Tibial nerve (tissue), 4 donors: ENCODE results near the gene OCEL1. TPM values are rescaled to one million over a fixed set of nuclear protein-coding genes. Genes with fewer than 3 reads are reported as not detected.

Source experiments
- DNase-seq, 2 donors: peaks; one replicate each; pipeline ENCODE4 v3.0.0-alpha.2; 2019; ENCODE audit warnings: low spot score in 2 of 2
- H3K27ac ChIP-seq, 4 donors: fragments of 200-600 bp; sonication (generic) in 3 of 4; one replicate each; pipeline ENCODE4 v1.5.1; 2017 to 2019; ENCODE audit warnings: mild to moderate bottlenecking in 1 of 4
- H3K27me3 ChIP-seq, 2 donors: fragments of 200-600 bp; sonication (generic) in 1 of 2; one replicate each; pipeline versions ENCODE4 v1.5.1 to v1.6.0; 2017 to 2019
- H3K36me3 ChIP-seq, 3 donors: fragments of 200-600 bp; sonication (generic); one replicate each; pipeline ENCODE4 v1.5.1; 2018 to 2019
- H3K4me1 ChIP-seq, 4 donors: fragments of 200-600 bp; sonication (generic) in 3 of 4; one replicate each; pipeline ENCODE4 v1.5.1; 2017 to 2019
- H3K4me3 ChIP-seq, 4 donors: fragments of 200-600 bp; sonication (generic) in 3 of 4; one replicate each; pipeline ENCODE4 v1.5.1; 2017 to 2019; ENCODE audit warnings: mild to moderate bottlenecking in 1 of 4, moderate library complexity in 1 of 4
- H3K9me3 ChIP-seq, 4 donors: fragments of 200-600 bp; sonication (generic) in 3 of 4; one replicate each; pipeline ENCODE4 v1.5.1; 2017 to 2019
- CTCF ChIP-seq, 5 experiments: fragments of 200-600 bp in 3 of 5; fragments of 450-650 bp in 2 of 5; sonication (generic) in 3 of 5; IDR thresholded peaks; one replicate each; pipeline ENCODE4 v1.5.1; 2016 to 2019; ENCODE audit warnings: antibody characterized with exemption in 5 of 5, mild to moderate bottlenecking in 3 of 5, moderate library complexity in 2 of 5
- EP300 ChIP-seq, 2 donors: sonication (generic); formaldehyde crosslinking; IDR thresholded peaks; one replicate each; pipeline ENCODE4 v1.6.1; 2017; ENCODE audit warnings: antibody characterized with exemption in 2 of 2, mild to moderate bottlenecking in 1 of 2
- POLR2A ChIP-seq, 2 donors: fragments of 450-650 bp; IDR thresholded peaks; one replicate each; pipeline ENCODE4 v1.6.1; 2017; ENCODE audit warnings: antibody characterized with exemption in 2 of 2, mild to moderate bottlenecking in 2 of 2, moderate library complexity in 2 of 2
- WGBS, 2 donors: methylation state at CpG; one replicate each; pipeline ENCODE4 v1.1.5; 2018; 5-methylcytosine and 5-hydroxymethylcytosine counted together
- total RNA-seq, 4 donors: library from RNA; depleted of rRNA; stranded (reverse); fragments of >200 nt; gene quantifications; one replicate each; pipeline ENCODE4 v1.1.0, GENCODE V29; 2016

Gene OCEL1
- total RNA-seq, 4 donors from 2014 or later = 3.3 to 30.0 (median 5.8) TPM

- peaks cover 0 to 66% (median 37%) of the 10 kb centered on the region in 4 donors for H3K4me1 ChIP-seq
- H3K9me3 ChIP-seq = no peaks in the 10 kb centered on the region
- H3K27ac ChIP-seq = peak within 1 kb of the TSS; percentile 43 to 93 (median 86)
- peak within 1 kb of the TSS; percentile 66 to 86 (median 72) for H3K4me3 ChIP-seq
- no peak for DNase-seq
- WGBS, 2 donors = 0 to 1% methylated on average over 19 to 45 of the region's 72 CpGs
- H3K36me3 ChIP-seq = peaks cover 0 to 4% (median 0%) of the 10 kb centered on the region in 3 donors
- no peaks in the 10 kb centered on the region for H3K27me3 ChIP-seq
- TF ChIP-seq POLR2A (IDR thresholded peaks at IDR 0.05) (peak in 1 of 2 donors; percentile 46), EP300 (IDR thresholded peaks at IDR 0.05) (no peak), CTCF (IDR thresholded peaks at IDR 0.05) (no peak)
These were observed 19.5 kb downstream of the OCEL1 start, which contains the start of gene NR2F6 for GRCh38 chr19:17245535-17245984. Gene NR2F6 (minus strand): TSS chr19:17245919. CDS start chr19:17245220, 699 bp downstream.

- Histone ChIP-seq H3K4me3 (peak overlapping the region; percentile 52 to 76 (median 66)), H3K4me1 (peaks cover 0 to 59% (median 34%) of the 10 kb centered on the region in 4 donors), H3K36me3 (no peaks in the 10 kb centered on the region), H3K9me3 (no peaks in the 10 kb centered on the region), H3K27ac (peak overlapping the region; percentile 39 to 93 (median 86)), H3K27me3 (no peaks in the 10 kb centered on the region)
- WGBS, 2 donors = 9 to 15% methylated on average over 20 of the region's 21 CpGs
- peak in 1 of 2 donors; percentile 28 for DNase-seq
- TF ChIP-seq CTCF (IDR thresholded peaks at IDR 0.05) (no peak), POLR2A (IDR thresholded peaks at IDR 0.05) (no peak), EP300 (IDR thresholded peaks at IDR 0.05) (no peak)
These were observed 20.8 kb downstream of the OCEL1 start for GRCh38 chr19:17246681-17247425.

- Histone ChIP-seq H3K36me3 (no peaks in the 10 kb centered on the region), H3K27me3 (no peaks in the 10 kb centered on the region), H3K27ac (peak overlapping the region in 3 of 4 donors; percentile 52 to 86 (median 64)), H3K4me1 (peaks cover 0 to 45% (median 21%) of the 10 kb centered on the region in 4 donors), H3K9me3 (no peaks in the 10 kb centered on the region), H3K4me3 (no peak overlapping the region)
- TF ChIP-seq CTCF (IDR thresholded peaks at IDR 0.05) (no peak), POLR2A (IDR thresholded peaks at IDR 0.05) (no peak), EP300 (IDR thresholded peaks at IDR 0.05) (no peak)
- 53 to 58% methylated on average over 20 to 21 of the region's 21 CpGs for WGBS, 2 donors
- DNase-seq = no peak
These were observed 22.2 kb downstream of the OCEL1 start for GRCh38 chr19:17248011-17248776.

GRCh38 chr19:17249887-17250548, 24.0 kb downstream of the OCEL1 start:
- DNase-seq = no peak
- Histone ChIP-seq H3K36me3 (no peaks in the 10 kb centered on the region), H3K4me1 (peaks cover 0 to 34% (median 15%) of the 10 kb centered on the region in 4 donors), H3K9me3 (no peaks in the 10 kb centered on the region), H3K27ac (no peak overlapping the region), H3K4me3 (no peak overlapping the region), H3K27me3 (no peaks in the 10 kb centered on the region)
- no peak for TF ChIP-seq EP300 (IDR thresholded peaks at IDR 0.05)
- TF ChIP-seq POLR2A (IDR thresholded peaks at IDR 0.05) = no peak
- no peak for TF ChIP-seq CTCF (IDR thresholded peaks at IDR 0.05)
- 83 to 91% methylated on average over 10 to 13 of the region's 15 CpGs for WGBS, 2 donors
